NCI-H526 (cell line): ENCODE data around the gene FREY1.
A peak's percentile ranks its signal among the peaks of the same experiment; 100 is the strongest.

Source experiments
- DNase-seq, 2 experiments: peaks; one replicate each; lab custom pipeline; 2025; lab: John Stamatoyannopoulos, UW

Gene FREY1

GRCh38 chr11:45928535-45929215, 21.6 kb upstream of the FREY1 start:
- DNase-seq = no peak

- DNase-seq = no peak
These were observed 20.8 kb upstream of the FREY1 start for GRCh38 chr11:45927684-45928413.

- DNase-seq = no peak
These were observed 20.2 kb upstream of the FREY1 start for GRCh38 chr11:45927332-45927683.

GRCh38 chr11:45926536-45927331, 19.7 kb upstream of the FREY1 start:
- DNase-seq = no peak

GRCh38 chr11:45926001-45926401, 18.9 kb upstream of the FREY1 start:
- no peak for DNase-seq

GRCh38 chr11:45925550-45925949, 18.5 kb upstream of the FREY1 start:
- no peak for DNase-seq

GRCh38 chr11:45924927-45925326, 17.9 kb upstream of the FREY1 start:
- DNase-seq = no peak

- DNase-seq = no peak
These were observed 17.2 kb upstream of the FREY1 start for GRCh38 chr11:45924036-45924915.

- DNase-seq = peak; percentile 59 to 90
These were observed 15.5 kb upstream of the FREY1 start, which contains the start of gene LARGE2 for GRCh38 chr11:45922425-45923082. TSS of gene LARGE2 (plus strand) at chr11:45922656. CDS start at chr11:45922883, 227 bp downstream.

- DNase-seq = peak; percentile 88 to 98
These were observed 14.7 kb upstream of the FREY1 start for GRCh38 chr11:45921561-45922424.

GRCh38 chr11:45920531-45921477, 13.7 kb upstream of the FREY1 start:
- DNase-seq = no peak

GRCh38 chr11:45919806-45920530, 12.9 kb upstream of the FREY1 start:
- no peak for DNase-seq

GRCh38 chr11:45918962-45919675, 12.0 kb upstream of the FREY1 start:
- DNase-seq = no peak

GRCh38 chr11:45918331-45918941, 11.4 kb upstream of the FREY1 start:
- peak; percentile 66 to 90 for DNase-seq

- DNase-seq = peak; percentile 98 to 99
These were observed 10.7 kb upstream of the FREY1 start, which contains the start of gene PEX16 for GRCh38 chr11:45917623-45918330. TSS of gene PEX16 (minus strand) at chr11:45917877. CDS start at chr11:45917811, 66 bp downstream.

GRCh38 chr11:45917286-45917622, 10.2 kb upstream of the FREY1 start:
- DNase-seq = peak in 1 of 2 experiments; percentile 38

GRCh38 chr11:45915446-45915845, 8.4 kb upstream of the FREY1 start:
- DNase-seq = no peak
